GM19438 (cell line): ENCODE results near the gene EYA4.
"Not testable (repeated sequence)": the region's sequence is repeated elsewhere in the genome, so short reads cannot be mapped to it uniquely, and the experiment has no call there.

Experiments used
- ATAC-seq: cut with Tn5 transposase; IDR thresholded peaks from one replicate; pipeline ENCODE4 v1.9.1; 2021; ENCODE audit warnings: low read depth; ENCODE audit not compliant: unreplicated experiment

The EYA4 gene

DNA sequence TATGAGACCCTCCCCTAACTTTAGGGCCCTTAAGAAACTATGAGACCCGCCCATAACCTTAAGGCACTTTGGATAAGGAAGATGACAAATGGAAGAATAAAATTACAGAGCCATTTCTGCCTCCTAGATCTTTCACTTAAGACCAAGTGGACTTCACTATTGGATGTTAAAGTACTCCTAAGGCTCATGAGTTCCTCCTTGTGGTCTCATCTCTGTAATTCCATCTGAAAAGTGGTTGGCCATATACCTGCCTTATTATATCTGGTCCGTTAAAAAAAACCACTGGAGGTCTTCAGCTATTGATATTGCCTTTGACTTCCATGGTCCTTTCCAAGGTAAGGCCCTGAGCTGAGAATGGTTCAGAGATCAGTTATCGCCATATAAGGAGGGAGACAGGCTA, 310.3 kb downstream of the EYA4 start:
- ATAC-seq, result no peak

- ATAC-seq, result no peak
These were observed 310.7 kb downstream of the EYA4 start for GRCh38 chr6:133551847-133552341.

DNA sequence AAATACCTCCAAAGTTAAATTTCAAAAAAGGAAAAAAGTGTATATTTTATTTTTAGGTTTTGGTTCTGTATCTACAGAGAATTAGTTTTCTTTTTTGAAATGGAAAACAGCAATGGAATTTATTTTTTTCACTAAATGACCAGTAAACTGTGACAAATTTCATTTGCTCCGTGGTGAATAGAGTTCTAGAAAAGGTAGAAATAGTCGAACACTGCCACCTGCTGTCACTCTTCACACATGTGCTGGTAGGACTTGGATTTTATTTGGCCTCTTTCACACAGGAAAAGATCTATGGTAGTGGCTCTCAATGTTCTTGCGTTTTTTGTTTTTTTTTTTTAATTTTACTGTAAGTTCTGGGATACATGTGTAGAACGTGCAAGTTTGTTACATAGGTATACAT, 312.5 kb downstream of the EYA4 start:
- ATAC-seq, result peak; percentile 71

- ATAC-seq, result not testable (repeated sequence)
These were observed 313.0 kb downstream of the EYA4 start for GRCh38 chr6:133554121-133554520.

DNA sequence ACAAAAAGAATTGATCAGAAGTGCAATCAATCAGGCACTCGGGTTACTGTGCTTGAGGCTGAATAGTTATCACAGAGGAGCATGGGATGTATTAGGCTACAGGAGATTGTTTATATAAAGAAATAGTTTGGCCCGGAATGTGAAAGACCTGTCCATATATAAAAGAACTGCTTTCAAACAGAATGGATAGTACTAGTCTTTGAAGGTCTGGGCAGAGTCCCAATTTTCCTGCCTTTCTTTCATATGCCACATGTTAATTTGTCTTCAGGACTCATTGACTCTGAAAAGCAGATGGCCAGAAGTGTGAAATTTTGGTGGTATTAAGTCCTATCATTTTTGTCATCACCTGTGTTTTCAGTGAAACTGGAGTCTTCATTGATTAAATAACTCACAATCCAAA, 314.5 kb downstream of the EYA4 start:
- ATAC-seq, result no peak

DNA sequence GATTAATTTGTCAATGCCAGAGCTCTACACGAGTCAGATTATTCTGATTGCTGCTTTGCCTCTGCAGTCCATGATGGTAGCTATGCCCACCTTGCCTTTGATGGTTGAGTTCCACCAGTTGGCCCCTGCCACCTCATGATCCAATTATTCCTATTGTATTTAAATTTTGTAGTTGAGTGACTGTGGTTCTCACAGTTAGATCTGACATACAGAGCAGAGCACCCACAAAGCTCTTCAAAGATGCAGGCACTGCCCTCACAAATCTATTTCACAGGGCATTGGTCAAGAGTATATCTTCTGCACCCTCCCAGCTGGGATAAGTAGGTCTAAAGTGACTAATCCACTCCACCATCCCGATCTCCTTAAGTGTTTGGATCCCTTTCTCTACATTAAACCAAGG, 318.8 kb downstream of the EYA4 start:
- no peak for ATAC-seq

- no peak for ATAC-seq
These were observed 326.5 kb downstream of the EYA4 start for GRCh38 chr6:133567636-133568035.

GRCh38 chr6:133568970-133569889, 328.1 kb downstream of the EYA4 start:
- ATAC-seq, result no peak

DNA sequence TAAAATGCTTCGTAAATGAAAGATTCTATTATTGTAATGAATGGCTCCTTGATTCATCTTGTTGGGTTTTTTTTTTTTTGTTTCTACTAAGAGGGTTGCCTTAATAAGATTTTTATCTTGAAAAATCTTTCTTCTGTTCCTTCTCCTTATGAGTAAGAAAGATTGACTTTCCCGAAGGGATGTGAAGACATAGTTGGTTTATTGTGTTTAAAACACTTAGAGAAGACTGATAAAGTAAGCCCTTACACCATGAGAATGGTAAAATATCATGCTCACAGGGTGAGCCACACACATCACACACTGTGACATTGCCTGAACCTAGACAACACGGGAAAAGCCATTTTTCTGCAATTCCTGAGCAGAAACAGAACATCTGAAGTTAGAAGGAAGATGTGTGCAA, 330.5 kb downstream of the EYA4 start:
- ATAC-seq, result no peak

DNA sequence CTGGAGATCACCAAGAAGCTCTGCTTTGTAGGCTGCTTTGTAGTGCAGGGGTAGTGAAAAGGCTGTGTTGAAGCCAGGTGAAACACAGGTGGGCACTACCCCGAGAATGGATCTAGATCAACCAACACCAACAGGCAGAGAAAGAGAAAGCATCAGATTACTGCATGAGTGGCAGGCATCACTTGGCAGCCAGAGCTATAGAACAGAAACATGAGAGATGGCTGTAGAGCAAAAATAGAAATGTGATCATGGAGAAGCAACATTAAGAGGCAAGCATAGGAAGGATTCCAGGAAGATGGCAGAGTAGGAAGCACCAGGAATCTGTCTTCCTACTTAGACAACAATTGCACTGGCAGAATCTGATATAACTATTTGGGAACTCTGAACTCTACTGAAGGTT, 336.7 kb downstream of the EYA4 start:
- no peak for ATAC-seq
